Effector memory CD8-positive, alpha-beta T cell (primary cell): Measurements from ENCODE around the gene CROCC.

Source experiments
- ATAC-seq: fragments of 150-1000 bp; cut with Tn5 transposase; replicated peaks from 2 replicates; pipeline ENCODE4 v1.10.0; 2021; ENCODE audit warnings: mild to moderate bottlenecking, moderate library complexity
- DNase-seq, 3 experiments: peaks; one replicate each; pipeline ENCODE4 v3.0.0; 2021
- H3K27ac Mint-ChIP-seq, 2 donors: one replicate each; pipeline ENCODE4 v1.8.0; 2022; ENCODE audit warnings: mild to moderate bottlenecking in 2 of 2, mixed read lengths in 2 of 2, moderate library complexity in 2 of 2
- H3K27me3 Mint-ChIP-seq, 2 donors: one replicate each; pipeline ENCODE4 v1.8.0; 2022; ENCODE audit warnings: mixed read lengths in 2 of 2
- H3K36me3 Mint-ChIP-seq: one replicate; pipeline ENCODE4 v1.8.0; 2022; ENCODE audit warnings: mild to moderate bottlenecking, moderate library complexity, mixed read lengths; ENCODE audit not compliant: insufficient read depth
- H3K4me1 Mint-ChIP-seq, 2 donors: one replicate each; pipeline ENCODE4 v1.8.0; 2022; ENCODE audit warnings: low read depth in 2 of 2, mixed read lengths in 2 of 2
- H3K4me3 Mint-ChIP-seq, 2 donors: one replicate each; pipeline ENCODE4 v1.8.0; 2022; ENCODE audit warnings: mild to moderate bottlenecking in 2 of 2, mixed read lengths in 2 of 2, moderate library complexity in 2 of 2
- H3K9me3 Mint-ChIP-seq, 2 donors: one replicate each; pipeline ENCODE4 v1.8.0; 2022; ENCODE audit warnings: mixed read lengths in 2 of 2

Gene CROCC

GRCh38 chr1:16989676-16990391 lies 68.1 kb downstream of the CROCC start:
- H3K4me3 Mint-ChIP-seq: no peak overlapping the region
- DNase-seq: no peak
- H3K36me3 Mint-ChIP-seq: peaks cover 35% of the 10 kb centered on the region
- H3K27me3 Mint-ChIP-seq: no peaks in the 10 kb centered on the region
- no peak for ATAC-seq
- H3K4me1 Mint-ChIP-seq: no peaks in the 10 kb centered on the region
- no peak overlapping the region for H3K27ac Mint-ChIP-seq
- H3K9me3 Mint-ChIP-seq: no peaks in the 10 kb centered on the region

GRCh38 chr1:16991571-16991970 lies 69.8 kb downstream of the CROCC start:
- ATAC-seq: no peak
- peaks cover 32% of the 10 kb centered on the region for H3K36me3 Mint-ChIP-seq
- no peak for DNase-seq
- no peak overlapping the region for H3K4me3 Mint-ChIP-seq
- H3K4me1 Mint-ChIP-seq: no peaks in the 10 kb centered on the region
- H3K27me3 Mint-ChIP-seq: no peaks in the 10 kb centered on the region
- H3K9me3 Mint-ChIP-seq: no peaks in the 10 kb centered on the region
- H3K27ac Mint-ChIP-seq: no peak overlapping the region

DNA sequence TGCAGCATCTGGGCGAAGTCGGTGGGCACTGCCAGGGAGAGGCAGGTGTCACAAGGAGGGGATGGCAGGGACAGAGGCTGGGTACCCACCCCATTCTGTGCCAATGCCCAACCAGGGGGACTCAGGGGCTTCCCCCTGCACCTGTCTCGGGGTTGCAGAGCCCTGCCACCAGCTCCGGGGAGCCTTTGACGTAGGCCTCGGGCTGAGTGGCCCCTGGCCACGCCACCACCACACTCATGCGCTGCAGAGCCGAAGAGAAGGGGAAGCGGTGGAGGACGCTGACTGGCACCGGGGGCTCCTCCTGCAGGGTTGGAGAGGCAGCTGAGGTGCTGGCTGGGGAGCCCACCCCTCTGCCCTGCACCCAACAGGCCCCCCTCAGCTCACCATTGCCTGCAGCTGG lies 70.4 kb downstream of the CROCC start:
- DNase-seq (no peak), ATAC-seq (no peak)
- no peaks in the 10 kb centered on the region for H3K4me1 Mint-ChIP-seq
- no peak overlapping the region for H3K4me3 Mint-ChIP-seq
- peaks cover 33% of the 10 kb centered on the region for H3K36me3 Mint-ChIP-seq
- no peak overlapping the region for H3K27ac Mint-ChIP-seq
- no peaks in the 10 kb centered on the region for H3K27me3 Mint-ChIP-seq
- no peaks in the 10 kb centered on the region for H3K9me3 Mint-ChIP-seq

GRCh38 chr1:16992675-16993074 lies 70.9 kb downstream of the CROCC start:
- peaks cover 32% of the 10 kb centered on the region for H3K36me3 Mint-ChIP-seq
- no peaks in the 10 kb centered on the region for H3K4me1 Mint-ChIP-seq
- no peak overlapping the region for H3K4me3 Mint-ChIP-seq
- H3K9me3 Mint-ChIP-seq: no peaks in the 10 kb centered on the region
- H3K27me3 Mint-ChIP-seq: no peaks in the 10 kb centered on the region
- ATAC-seq (no peak), DNase-seq (no peak)
- H3K27ac Mint-ChIP-seq: no peak overlapping the region

- no peak for ATAC-seq
Measured at GRCh38 chr1:16993521-16994038, 71.8 kb downstream of the CROCC start.

DNA sequence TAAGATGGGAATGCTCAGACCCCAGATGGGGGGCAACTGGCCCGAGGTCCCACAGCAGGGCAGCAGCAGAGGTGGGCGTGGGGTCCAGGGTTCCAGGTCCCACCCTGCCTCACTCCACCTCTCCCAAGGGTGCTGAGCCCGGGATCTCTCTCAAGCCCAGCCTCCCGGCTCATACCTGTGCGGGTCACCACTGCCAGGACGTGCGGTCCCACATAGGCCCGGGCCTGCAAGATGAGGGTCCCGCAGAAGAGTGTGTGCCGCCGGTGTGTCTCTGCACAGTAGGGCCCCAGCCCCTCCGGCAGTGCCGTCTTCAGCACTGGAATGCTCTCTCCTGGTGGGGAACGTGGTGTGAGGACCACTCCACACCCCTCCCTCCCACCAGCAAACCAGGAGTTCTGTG lies 75.1 kb downstream of the CROCC start:
- peaks cover 50% of the 10 kb centered on the region for H3K36me3 Mint-ChIP-seq

More at GRCh38 chr1:16993521-16994038, 71.8 kb downstream of the CROCC start:
- no peak for DNase-seq
- Mint-ChIP-seq H3K27me3 (no peaks in the 10 kb centered on the region), H3K9me3 (no peaks in the 10 kb centered on the region), H3K4me3 (no peak overlapping the region), H3K27ac (no peak overlapping the region), H3K36me3 (peaks cover 35% of the 10 kb centered on the region), H3K4me1 (no peaks in the 10 kb centered on the region)

DNA sequence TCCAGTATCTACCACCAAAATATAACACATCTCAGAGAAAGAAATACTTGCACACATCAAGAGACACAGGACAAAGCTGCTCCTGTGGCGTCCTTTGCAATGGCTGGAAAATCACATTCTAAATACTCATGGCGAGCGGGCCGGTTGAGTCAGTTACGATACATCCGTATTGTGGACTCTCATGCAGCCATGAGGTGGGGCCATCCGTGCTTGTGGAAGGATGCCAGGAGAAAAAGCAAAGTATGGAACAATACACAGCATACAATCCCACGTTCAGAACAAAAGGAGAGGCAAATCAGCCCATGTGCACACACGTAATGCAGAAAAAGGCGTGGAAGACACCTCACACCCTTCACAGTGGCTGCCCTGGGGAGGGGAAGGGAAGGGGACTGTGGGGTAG lies 76.9 kb downstream of the CROCC start:
- H3K27ac Mint-ChIP-seq: no peak overlapping the region
- H3K27me3 Mint-ChIP-seq: no peaks in the 10 kb centered on the region
- peaks cover 0 to 1% of the 10 kb centered on the region in 2 donors for H3K4me1 Mint-ChIP-seq
- ATAC-seq (no peak), DNase-seq (no peak)
- no peaks in the 10 kb centered on the region for H3K9me3 Mint-ChIP-seq
- no peak overlapping the region for H3K4me3 Mint-ChIP-seq
- peaks cover 55% of the 10 kb centered on the region for H3K36me3 Mint-ChIP-seq

More for the DNA sequence above, 75.1 kb downstream of the CROCC start:
- Mint-ChIP-seq H3K27ac (no peak overlapping the region), H3K27me3 (no peaks in the 10 kb centered on the region), H3K4me3 (no peak overlapping the region), H3K4me1 (peaks cover 0 to 1% of the 10 kb centered on the region in 2 donors), H3K9me3 (no peaks in the 10 kb centered on the region)
- ATAC-seq (no peak), DNase-seq (no peak)

DNA sequence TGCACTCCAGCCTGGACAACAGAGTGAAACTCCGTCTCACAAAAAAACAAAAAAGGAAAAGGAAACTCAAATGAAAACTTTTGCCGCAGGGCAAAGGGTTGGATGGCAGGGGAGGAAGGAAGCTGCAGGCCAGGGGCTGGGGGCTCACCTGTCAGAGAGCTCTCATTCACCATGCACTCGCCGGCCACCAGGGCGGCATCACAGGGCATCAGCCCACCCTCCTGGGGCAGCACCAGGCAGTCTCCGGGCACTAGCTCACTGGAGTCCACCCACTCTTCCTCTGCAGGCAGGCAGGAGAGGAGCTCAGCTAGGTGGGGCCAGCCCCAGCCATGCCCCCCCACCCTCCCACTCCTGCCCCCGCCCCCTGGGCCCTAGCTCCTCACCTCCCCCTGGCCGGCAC lies 78.1 kb downstream of the CROCC start:
- ATAC-seq (no peak), DNase-seq (no peak)
- no peaks in the 10 kb centered on the region for H3K27me3 Mint-ChIP-seq
- no peak overlapping the region for H3K27ac Mint-ChIP-seq
- peaks cover 0 to 4% of the 10 kb centered on the region in 2 donors for H3K4me1 Mint-ChIP-seq
- no peaks in the 10 kb centered on the region for H3K9me3 Mint-ChIP-seq
- H3K36me3 Mint-ChIP-seq: peaks cover 59% of the 10 kb centered on the region
- no peak overlapping the region for H3K4me3 Mint-ChIP-seq

- Mint-ChIP-seq H3K4me3 (no peak overlapping the region), H3K27ac (no peak overlapping the region), H3K36me3 (peaks cover 60% of the 10 kb centered on the region), H3K4me1 (peaks cover 0 to 4% of the 10 kb centered on the region in 2 donors), H3K27me3 (no peaks in the 10 kb centered on the region), H3K9me3 (no peaks in the 10 kb centered on the region)
- ATAC-seq (no peak), DNase-seq (no peak)
Measured at GRCh38 chr1:17001760-17002523, 80.2 kb downstream of the CROCC start.

- H3K9me3 Mint-ChIP-seq: no peaks in the 10 kb centered on the region
- no peak overlapping the region for H3K27ac Mint-ChIP-seq
- DNase-seq (no peak), ATAC-seq (no peak)
- H3K27me3 Mint-ChIP-seq: no peaks in the 10 kb centered on the region
- no peak overlapping the region for H3K4me3 Mint-ChIP-seq
- H3K36me3 Mint-ChIP-seq: peaks cover 60% of the 10 kb centered on the region
- H3K4me1 Mint-ChIP-seq: peaks cover 0 to 5% of the 10 kb centered on the region in 2 donors
Measured at GRCh38 chr1:17002524-17002902, 80.8 kb downstream of the CROCC start.

DNA sequence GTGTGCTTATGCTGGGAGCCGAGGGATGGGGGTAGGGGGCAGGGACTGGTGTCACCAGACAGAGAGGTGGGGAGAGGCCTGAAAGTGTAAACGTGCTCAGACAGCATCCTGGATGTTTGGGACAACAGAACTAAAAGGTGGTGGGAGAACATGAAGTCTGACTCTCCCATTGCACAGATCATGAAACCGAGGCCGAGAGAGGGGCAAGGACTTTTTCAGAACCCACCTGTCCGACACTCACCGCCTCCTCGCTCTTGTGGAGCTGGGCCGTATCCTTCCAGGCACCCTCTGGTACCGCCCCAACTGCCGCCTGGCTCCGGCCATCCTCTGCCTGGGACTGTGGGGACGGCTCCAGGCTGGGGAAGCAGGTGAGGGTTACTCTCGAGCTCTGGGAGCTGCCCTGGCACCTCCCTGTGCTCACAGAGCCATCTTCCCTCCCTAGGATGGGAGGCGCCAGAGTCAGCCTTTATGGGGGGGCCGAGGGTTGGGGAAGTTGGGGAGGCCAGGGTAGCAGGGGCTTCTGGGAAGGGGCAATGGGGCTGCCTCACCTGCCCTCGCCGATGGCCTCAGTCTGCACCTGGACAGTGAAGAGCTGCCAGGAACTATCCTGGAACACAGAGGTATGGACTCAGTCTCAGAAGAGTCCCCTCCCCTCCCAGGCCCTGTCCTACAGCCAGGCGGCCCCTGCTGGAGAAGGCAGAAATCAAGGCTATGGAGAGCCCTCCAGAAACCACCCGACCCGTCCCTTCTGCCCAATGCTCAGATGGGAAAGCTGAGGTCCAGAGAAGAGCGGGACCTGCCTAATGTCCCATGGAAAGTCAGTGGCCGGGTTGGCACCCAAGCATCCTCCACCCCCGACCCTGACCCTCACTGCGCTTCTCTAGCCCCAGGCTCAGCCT lies 83.0 kb downstream of the CROCC start:
- Mint-ChIP-seq H3K4me1 (peaks cover 6 to 7% of the 10 kb centered on the region in 2 donors), H3K36me3 (peaks cover 44% of the 10 kb centered on the region), H3K4me3 (no peak overlapping the region), H3K9me3 (no peaks in the 10 kb centered on the region), H3K27ac (peak overlapping the region; percentile 54 to 55), H3K27me3 (no peaks in the 10 kb centered on the region)
- ATAC-seq (no peak), DNase-seq (no peak)

DNA sequence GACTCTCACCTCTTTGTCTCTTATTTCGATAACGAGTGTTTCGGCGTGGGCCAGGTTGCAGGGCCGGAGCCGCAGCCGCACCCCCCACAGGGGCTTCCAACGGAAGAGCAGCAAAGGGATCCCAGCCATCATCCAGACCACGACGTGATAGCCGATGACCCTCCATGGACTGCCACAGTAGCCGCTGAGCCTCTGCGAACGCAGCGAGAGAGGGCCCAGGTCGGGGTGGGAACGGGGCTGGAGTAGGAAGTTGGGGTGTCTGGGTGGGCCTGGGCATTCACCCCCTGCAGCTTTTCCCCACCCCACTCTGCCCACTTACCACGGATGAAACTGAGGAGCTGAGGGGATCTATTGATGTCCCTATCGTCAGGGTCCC lies 83.6 kb downstream of the CROCC start:
- Mint-ChIP-seq H3K27me3 (no peaks in the 10 kb centered on the region), H3K4me1 (peaks cover 10 to 11% of the 10 kb centered on the region in 2 donors), H3K4me3 (no peak overlapping the region), H3K36me3 (peaks cover 42% of the 10 kb centered on the region), H3K27ac (peak overlapping the region in 1 of 2 donors; percentile 55), H3K9me3 (no peaks in the 10 kb centered on the region)
- ATAC-seq (no peak), DNase-seq (no peak)

DNA sequence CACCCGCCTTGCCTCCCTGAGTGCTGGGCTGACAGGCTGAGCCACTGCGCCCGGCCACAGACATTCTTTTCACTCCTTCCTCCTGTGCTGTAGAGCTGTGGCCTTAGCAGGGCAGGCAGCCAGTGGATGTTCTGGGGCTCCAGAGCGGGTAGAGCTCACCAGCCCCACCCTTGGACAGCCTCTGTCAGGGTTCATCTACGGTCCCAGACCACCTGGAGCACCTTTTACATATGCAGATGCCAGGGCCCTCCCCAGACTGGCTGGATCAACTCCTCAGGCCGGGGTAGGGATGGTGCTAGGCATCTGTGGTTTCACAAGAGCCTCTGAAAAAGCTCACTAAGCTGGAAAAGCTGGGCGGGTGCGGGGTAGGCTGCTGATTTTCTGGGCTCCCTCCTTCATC lies 85.4 kb downstream of the CROCC start:
- DNase-seq (no peak), ATAC-seq (no peak)
- Mint-ChIP-seq H3K27ac (no peak overlapping the region), H3K4me3 (no peak overlapping the region), H3K36me3 (peaks cover 27% of the 10 kb centered on the region), H3K27me3 (no peaks in the 10 kb centered on the region), H3K9me3 (no peaks in the 10 kb centered on the region), H3K4me1 (peaks cover 14 to 21% of the 10 kb centered on the region in 2 donors)
